ENCODE measurements around the gene SLC9A9. TPM values are rescaled to one million over a fixed set of nuclear protein-coding genes. Genes with fewer than 3 reads are reported as not detected.

The SLC9A9 gene
- polyA plus RNA-seq, 1 of the 3 experiments (the other 2 are of a cell fraction): 0.05 TPM

DNA sequence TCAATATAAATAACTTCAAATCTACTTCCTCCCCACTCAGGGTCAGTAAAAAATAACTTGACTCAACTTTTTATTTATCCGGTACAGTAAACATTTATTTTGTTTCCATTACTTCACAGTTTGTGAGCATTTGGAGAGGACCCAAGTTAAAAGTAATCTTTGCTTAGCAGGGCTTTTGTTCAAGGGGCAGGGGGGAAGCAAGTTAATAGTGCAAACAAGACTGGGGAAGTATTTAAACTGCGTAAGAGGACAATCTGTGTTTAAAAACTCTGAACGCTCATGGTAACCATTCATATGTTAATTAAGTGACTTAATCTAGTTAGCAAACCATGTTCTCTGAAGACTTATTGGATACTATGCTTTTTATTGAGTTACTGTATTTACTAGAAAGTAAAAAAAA is 346.2 kb downstream of the SLC9A9 start (continued):
- no peak for TF ChIP-seq CHD2 (IDR thresholded peaks at IDR 0.05; ENCODE audit: low read length, partially characterized antibody)

DNA sequence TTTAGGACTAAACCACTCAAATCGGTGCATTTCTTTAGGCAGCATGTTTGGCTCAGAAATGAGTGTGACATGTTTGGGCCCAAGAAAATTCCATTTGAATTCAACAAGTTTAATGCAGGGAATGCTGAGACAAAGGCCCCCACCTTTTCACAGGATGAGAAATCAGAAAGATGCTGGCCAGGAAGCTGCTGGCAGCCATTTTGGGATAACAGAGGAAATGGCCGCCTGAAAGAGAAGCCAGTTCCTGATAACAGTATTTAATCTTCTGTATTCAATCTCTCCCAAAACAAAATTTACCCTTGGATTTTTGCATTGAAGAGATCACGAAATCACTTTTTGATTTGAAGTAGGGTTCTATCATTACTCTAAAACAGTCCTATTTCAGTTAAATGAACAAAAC is 350.9 kb downstream of the SLC9A9 start:
- Histone ChIP-seq H3K9me2 (no peaks in the 10 kb centered on the region), H3K4me2 (no peak overlapping the region), H3F3A (replicated peaks; ENCODE audit: insufficient read depth) (no peaks in the 10 kb centered on the region), H2AFZ (ENCODE audit: low read depth) (peak overlapping the region; percentile 74; the same call in 1 of the 2 replicates), H3K9me3 (no peaks in the 10 kb centered on the region), H3K4me1 (ENCODE audit: control insufficient read depth in 1 of 2, insufficient read depth in 2 of 2, low read depth in 1 of 2, low read length in 1 of 2) (no peaks in the 10 kb centered on the region; a peak in 1 of 4 replicates), H4K20me1 (ENCODE audit: insufficient read depth) (no peaks in the 10 kb centered on the region), H3K79me2 (ENCODE audit: insufficient read depth) (no peaks in the 10 kb centered on the region), H3K9ac (no peak overlapping the region), H3K4me3 (ENCODE audit: low read depth in 2 of 2, low read length in 1 of 2) (no peak overlapping the region), H3K27ac (ENCODE audit: low read depth in 2 of 2, low read length in 1 of 2) (no peak overlapping the region), H3K27me3 (ENCODE audit: insufficient read depth) (0 out of 2 replicates have a peak, but pooled peaks cover 5% of the 10 kb centered on the region), H3K36me3 (replicated peaks in 1 of 2; ENCODE audit: control insufficient read depth in 1 of 2, insufficient read depth in 2 of 2, low read length in 1 of 2) (no peaks in the 10 kb centered on the region)
- WGBS (ENCODE audit: low lambda C conversion rate): 32% methylated on average over 3 of the region's 3 CpGs
- TF ChIP-seq TCF12 (IDR thresholded peaks at IDR 0.05) (no peak), YY1 (IDR thresholded peaks at IDR 0.05; ENCODE audit: low read depth) (peak; percentile 65; the same call in 1 of the 2 replicates)
- CTCF ChIA-PET: no interaction called here
- DNase-seq: no peak
- POLR2A ChIA-PET: no interaction called here

DNA sequence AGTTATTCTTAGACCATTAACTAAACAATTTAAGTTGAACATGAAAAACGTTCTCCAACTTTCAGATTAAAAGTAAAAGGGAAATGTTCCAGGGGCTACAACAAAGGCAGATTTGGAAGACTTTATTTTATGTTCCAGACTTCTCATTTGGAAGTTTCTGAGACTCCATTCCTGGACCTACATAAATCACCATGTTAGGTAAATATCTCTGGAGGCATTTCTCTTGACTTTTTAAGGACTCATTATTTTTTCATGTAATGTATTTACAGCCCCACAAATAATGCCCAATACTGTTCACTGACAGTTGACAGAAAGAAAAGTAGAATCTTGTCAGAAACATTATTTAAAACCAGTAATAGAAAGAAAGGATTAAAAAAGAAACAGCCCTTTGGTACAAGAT is 352.1 kb downstream of the SLC9A9 start:
- H3K79me2 ChIP-seq (ENCODE audit: insufficient read depth): no peaks in the 10 kb centered on the region
- H3K9ac ChIP-seq: no peak overlapping the region
- 0 out of 2 replicates have a peak, but pooled peaks cover 5% of the 10 kb centered on the region for H3K27me3 ChIP-seq (ENCODE audit: insufficient read depth)
- TF ChIP-seq, protein P1, sequence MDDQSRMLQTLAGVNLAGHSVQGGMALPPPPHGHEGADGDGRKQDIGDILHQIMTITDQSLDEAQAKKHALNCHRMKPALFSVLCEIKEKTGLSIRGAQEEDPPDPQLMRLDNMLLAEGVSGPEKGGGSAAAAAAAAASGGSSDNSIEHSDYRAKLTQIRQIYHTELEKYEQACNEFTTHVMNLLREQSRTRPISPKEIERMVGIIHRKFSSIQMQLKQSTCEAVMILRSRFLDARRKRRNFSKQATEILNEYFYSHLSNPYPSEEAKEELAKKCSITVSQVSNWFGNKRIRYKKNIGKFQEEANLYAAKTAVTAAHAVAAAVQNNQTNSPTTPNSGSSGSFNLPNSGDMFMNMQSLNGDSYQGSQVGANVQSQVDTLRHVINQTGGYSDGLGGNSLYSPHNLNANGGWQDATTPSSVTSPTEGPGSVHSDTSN (IDR thresholded peaks at IDR 0.05): no peak
- TF ChIP-seq RFX5 (IDR thresholded peaks at IDR 0.05; ENCODE audit: low read length) (no peak), RXRA (IDR thresholded peaks at IDR 0.05; ENCODE audit: borderline replicate concordance, low read depth) (no peak), RAD21 (IDR thresholded peaks at IDR 0.05; ENCODE audit: low read length) (no peak)
- TF ChIP-seq, protein P2, sequence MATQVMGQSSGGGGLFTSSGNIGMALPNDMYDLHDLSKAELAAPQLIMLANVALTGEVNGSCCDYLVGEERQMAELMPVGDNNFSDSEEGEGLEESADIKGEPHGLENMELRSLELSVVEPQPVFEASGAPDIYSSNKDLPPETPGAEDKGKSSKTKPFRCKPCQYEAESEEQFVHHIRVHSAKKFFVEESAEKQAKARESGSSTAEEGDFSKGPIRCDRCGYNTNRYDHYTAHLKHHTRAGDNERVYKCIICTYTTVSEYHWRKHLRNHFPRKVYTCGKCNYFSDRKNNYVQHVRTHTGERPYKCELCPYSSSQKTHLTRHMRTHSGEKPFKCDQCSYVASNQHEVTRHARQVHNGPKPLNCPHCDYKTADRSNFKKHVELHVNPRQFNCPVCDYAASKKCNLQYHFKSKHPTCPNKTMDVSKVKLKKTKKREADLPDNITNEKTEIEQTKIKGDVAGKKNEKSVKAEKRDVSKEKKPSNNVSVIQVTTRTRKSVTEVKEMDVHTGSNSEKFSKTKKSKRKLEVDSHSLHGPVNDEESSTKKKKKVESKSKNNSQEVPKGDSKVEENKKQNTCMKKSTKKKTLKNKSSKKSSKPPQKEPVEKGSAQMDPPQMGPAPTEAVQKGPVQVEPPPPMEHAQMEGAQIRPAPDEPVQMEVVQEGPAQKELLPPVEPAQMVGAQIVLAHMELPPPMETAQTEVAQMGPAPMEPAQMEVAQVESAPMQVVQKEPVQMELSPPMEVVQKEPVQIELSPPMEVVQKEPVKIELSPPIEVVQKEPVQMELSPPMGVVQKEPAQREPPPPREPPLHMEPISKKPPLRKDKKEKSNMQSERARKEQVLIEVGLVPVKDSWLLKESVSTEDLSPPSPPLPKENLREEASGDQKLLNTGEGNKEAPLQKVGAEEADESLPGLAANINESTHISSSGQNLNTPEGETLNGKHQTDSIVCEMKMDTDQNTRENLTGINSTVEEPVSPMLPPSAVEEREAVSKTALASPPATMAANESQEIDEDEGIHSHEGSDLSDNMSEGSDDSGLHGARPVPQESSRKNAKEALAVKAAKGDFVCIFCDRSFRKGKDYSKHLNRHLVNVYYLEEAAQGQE (IDR thresholded peaks at IDR 0.05; ENCODE audit: low read depth, low read length): no peak
- TF ChIP-seq, protein P3, sequence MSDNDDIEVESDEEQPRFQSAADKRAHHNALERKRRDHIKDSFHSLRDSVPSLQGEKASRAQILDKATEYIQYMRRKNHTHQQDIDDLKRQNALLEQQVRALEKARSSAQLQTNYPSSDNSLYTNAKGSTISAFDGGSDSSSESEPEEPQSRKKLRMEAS (IDR thresholded peaks at IDR 0.05; ENCODE audit: low read depth): no peak
- TF ChIP-seq, protein P4, sequence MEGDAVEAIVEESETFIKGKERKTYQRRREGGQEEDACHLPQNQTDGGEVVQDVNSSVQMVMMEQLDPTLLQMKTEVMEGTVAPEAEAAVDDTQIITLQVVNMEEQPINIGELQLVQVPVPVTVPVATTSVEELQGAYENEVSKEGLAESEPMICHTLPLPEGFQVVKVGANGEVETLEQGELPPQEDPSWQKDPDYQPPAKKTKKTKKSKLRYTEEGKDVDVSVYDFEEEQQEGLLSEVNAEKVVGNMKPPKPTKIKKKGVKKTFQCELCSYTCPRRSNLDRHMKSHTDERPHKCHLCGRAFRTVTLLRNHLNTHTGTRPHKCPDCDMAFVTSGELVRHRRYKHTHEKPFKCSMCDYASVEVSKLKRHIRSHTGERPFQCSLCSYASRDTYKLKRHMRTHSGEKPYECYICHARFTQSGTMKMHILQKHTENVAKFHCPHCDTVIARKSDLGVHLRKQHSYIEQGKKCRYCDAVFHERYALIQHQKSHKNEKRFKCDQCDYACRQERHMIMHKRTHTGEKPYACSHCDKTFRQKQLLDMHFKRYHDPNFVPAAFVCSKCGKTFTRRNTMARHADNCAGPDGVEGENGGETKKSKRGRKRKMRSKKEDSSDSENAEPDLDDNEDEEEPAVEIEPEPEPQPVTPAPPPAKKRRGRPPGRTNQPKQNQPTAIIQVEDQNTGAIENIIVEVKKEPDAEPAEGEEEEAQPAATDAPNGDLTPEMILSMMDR (IDR thresholded peaks at IDR 0.05): no peak
- no peaks in the 10 kb centered on the region for H3K9me2 ChIP-seq
- H3K4me2 ChIP-seq: no peak overlapping the region
- no peaks in the 10 kb centered on the region for H3F3A ChIP-seq (replicated peaks; ENCODE audit: insufficient read depth)
- CTCF ChIA-PET: no interaction called here
- no peaks in the 10 kb centered on the region for H3K9me3 ChIP-seq
- DNase-seq: no peak
- H3K4me1 ChIP-seq (ENCODE audit: control insufficient read depth in 1 of 2, insufficient read depth in 2 of 2, low read depth in 1 of 2, low read length in 1 of 2): no peaks in the 10 kb centered on the region
- POLR2A ChIA-PET: no interaction called here
- no peak overlapping the region for H3K27ac ChIP-seq (ENCODE audit: low read depth in 2 of 2, low read length in 1 of 2)
- H2AFZ ChIP-seq (ENCODE audit: low read depth): no peak overlapping the region
- H4K20me1 ChIP-seq (ENCODE audit: insufficient read depth): no peaks in the 10 kb centered on the region
- no peaks in the 10 kb centered on the region for H3K36me3 ChIP-seq (replicated peaks in 1 of 2; ENCODE audit: control insufficient read depth in 1 of 2, insufficient read depth in 2 of 2, low read length in 1 of 2)
- no peak overlapping the region for H3K4me3 ChIP-seq (ENCODE audit: low read depth in 2 of 2, low read length in 1 of 2)
- 12% methylated on average over 1 of the region's 1 CpG for WGBS (ENCODE audit: low lambda C conversion rate)

Data from SK-N-SH (cell line).